ENCODE results near the gene LRRC3.
"Not testable (repeated sequence)": the region's sequence is repeated elsewhere in the genome, so short reads cannot be mapped to it uniquely, and the experiment has no call there.

The LRRC3 gene

GRCh38 chr21:44498280-44499210 lies 43.2 kb downstream of the LRRC3 start:
- DNase-seq, result no peak

DNA sequence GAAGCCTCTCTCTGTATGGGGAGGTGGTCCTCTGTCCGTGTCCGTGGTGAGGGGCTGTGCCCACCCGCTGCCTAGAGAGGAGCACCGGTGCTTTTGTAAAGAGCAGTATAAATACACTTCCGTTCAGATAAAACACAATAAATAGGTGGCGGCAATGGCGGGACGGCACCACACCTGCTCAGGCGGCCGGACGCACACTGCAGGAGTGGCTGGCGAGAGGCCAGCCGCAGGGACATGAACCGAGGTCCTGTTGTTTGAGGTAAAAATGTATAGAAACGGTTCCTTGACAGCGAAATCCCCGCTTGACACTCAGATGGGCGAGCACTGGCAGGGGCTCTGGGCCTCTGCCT lies 43.9 kb downstream of the LRRC3 start:
- no peak for DNase-seq

DNA sequence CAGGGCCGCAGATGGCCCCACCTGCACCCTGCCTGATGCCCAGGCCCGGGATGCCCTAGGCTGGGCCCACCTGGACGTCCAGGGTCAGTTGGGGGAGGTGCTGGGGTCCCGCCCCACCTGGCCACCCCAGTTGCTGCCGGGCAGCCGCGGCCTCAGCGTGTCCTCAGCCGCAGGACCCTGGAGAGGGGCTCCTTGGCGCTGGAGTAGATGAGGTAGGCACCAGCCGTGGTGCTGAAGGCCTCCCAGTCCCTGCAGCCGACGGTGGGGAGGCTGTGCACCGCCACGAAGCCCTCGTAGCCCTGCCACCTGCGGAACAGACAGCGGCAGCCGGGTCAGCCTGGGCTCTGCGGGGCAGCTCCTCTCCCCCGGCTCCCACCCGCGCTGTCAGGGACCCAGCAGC lies 44.3 kb downstream of the LRRC3 start:
- DNase-seq, result no peak

GRCh38 chr21:44500111-44500510 lies 44.8 kb downstream of the LRRC3 start:
- no peak for DNase-seq

DNA sequence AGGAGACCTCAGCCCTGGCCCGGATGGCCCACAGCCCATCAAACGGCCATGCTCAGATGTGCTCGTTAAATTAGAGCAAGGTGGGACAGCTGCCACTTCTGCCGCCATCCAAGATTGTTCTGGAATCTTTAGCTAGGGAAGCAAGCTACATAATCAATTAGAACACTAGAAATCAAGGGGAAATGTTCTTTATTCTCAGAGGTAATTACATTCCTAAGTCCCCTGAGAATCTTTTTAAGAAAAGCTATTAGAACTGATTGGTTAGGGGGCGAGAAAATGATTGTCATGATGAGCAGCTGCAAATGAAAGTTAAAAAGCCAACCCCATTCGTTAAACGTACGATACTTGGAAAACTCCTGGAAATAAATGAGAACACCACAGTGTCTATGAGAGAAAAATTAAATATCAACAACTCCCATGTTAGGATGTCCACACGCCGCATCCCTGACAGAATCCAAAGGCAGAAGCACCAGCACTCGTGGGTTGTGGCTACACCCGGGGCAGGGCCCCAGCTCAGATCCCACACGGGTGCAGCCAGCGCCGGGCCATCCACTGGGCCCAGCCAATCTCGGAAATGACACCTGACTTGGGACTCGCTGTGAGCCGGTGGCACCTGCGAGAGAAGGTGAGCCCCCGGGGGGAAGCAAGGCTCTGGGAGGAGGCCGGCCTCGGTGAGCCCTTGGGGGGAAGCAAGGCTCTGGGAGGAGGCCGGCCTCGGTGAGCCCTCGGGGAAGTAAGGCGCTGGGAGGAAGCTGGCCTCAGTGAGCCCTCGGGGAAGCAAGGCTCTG lies 47.1 kb downstream of the LRRC3 start:
- DNase-seq, result no peak

- DNase-seq, result not testable (repeated sequence)
These were observed 47.9 kb downstream of the LRRC3 start for GRCh38 chr21:44503006-44503889.

DNA sequence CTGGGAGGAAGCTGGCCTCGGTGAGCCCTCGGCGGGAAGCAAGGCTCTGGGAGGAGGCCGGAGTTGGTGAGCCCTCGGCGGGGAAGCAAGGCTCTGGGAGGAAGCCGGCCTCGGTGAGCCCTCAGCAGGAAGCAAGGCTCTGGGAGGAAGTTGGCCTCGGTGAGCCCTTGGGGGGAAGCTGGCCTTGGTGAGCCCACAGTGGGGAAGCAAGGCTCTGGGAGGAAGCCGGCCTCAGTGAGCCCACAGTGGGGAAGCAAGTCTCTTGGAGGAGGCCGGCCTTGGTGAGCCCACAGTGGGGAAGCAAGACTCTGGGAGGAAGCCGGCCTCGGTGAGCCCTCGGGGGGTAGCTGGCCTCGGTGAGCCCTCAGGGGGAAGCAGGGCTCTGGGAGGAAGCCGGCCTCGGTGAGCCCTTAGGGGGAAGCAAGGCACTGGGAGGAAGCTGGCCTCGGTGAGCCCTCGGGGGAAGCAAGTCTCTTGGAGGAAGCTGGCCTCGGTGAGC lies 48.6 kb downstream of the LRRC3 start:
- no peak for DNase-seq

DNA sequence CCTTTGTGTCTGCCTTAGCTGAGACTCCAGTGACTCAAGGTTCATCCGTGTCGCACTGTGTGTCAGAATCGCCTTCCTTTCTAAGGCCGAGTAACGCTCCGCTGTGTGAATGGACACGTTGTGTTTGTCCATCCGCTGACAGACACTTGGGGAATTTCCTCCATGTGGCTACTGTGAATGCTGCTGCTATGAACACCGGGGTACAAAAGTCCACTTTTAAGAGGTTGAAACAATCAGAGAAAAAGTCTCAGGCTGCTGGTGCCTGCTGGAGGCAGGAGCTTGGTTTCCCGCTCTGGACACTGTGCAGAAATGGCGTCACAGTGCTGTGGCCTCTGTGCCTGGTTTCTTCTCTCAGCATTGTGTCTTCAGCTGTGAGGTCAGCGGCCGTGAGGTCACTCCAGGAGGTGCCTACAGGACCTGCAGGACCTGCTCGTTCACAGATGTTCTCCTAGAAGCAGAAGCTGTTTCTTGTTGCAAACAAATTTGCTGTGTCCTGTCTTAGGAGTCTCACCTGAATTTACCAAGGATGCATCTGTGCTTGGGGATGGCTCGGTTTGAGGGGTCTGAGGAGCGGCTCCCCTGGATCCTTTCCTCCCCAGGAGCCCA lies 50.5 kb downstream of the LRRC3 start:
- DNase-seq, result no peak

DNA sequence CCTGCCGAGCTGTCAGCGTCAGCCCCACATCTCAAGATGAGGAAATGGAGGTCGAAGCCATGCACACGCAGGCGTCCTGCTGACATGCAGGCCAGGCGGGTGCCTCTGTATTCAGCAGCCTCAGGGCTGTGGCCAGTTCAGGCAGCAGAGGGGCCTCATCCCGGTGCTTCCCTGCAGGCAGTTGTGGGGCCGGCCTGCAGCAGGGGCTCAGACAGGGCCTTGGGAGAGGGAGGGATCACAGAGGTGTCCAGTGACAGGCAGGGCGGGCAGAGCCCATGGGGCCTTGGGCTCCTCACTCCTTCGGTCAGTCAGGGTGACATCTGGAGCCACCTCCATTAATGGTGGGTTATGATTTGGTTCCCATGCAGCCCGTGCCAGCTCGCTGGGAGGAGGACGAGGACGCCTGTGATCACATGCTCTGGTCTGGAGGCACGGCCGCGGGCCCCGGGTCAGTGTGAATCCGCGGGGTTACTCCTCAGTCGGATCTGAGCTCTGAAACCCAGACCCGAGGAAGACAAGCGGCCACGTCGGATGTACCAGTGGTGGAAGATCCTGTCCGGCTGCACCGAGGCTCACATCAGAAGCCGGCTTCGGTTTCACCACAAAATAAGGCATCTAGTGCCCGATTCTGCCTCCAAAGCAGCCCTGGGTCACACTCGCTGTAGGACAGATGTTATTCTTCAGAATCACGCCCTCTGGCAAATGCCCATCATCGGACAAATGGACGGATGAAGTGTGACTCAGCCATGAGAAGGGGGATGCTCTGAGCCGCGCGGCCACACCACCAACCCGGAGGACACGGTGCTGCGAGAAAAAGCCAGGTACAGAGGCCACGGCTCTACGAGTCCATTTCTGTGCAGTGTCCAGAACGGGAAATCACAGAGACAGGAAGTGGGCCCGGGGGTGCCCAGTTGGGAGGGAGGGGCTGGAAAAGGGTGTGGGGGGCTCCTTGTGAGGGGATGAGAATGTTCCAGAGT lies 51.3 kb downstream of the LRRC3 start:
- DNase-seq, result no peak

DNA sequence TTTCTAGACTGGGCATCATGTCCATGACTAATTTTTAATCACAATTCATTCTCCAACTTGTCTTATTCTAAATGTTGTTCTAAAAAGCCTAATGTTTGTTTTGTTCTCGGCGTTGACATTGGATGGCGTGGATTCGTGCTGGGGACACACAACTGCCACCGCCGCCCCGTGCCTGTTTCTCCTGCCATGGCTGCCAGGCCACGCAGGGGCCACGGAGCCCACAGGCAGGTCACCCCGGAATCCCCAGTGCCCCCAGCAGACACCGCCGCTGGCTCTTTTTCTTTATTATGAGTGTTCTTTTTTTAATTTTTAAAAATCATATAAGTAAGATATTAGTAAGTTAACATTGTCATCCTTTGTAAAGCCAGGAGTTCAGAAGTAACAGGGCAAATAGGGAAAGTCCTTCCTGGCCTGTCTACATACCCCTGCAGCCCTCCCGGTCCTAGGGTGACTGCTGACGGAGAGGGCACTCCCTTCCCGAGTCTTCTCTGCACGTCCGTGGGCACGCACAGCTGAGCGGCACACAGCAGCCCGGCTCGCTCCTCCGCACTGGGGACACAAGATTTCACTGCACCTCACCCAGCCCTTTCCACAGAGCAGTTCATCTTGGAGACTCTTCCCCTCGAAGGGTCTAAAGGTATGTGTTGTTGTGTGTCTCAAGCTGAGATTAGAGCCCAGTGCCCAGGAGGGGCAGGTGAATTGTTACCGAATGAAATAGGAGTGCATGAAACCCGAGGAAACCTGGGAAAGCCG lies 52.5 kb downstream of the LRRC3 start:
- DNase-seq, result no peak

GRCh38 chr21:44508426-44508710 lies 53.1 kb downstream of the LRRC3 start:
- no peak for DNase-seq

DNA sequence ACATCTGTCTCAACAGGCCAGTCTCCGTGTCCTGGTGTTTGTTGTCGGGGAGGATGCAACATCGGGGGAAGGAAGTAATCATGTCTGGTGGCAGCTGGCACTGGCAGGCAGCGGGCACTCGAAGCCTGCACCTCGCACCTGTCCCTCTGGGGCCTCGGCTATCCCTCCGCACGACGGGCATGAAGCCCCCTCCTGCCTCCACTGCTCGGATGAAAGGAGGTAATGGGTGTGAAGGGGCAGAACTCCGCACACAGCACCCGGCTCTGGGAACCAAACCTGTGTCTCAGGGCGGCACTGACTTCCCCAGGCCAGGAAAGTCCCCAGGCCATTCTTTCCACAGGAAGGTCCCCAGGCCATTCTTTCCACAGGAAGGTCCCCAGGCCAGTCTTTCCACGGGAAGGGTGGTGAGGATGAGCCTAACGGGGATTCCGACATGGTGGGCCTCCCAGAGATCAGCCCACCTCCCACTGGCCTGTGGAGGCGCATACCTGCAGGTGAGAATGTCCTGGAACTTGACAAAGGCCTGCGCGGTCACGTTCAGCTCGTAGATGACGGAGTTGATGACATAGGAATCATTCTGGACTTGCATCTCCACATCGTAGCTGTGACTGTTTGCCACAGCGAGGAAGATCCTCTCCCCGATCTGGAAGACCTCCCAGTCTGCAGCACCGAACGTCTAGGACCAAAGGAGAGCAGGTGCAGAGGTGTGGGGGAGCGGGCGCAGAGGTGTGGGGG lies 53.6 kb downstream of the LRRC3 start:
- DNase-seq, result no peak

DNA sequence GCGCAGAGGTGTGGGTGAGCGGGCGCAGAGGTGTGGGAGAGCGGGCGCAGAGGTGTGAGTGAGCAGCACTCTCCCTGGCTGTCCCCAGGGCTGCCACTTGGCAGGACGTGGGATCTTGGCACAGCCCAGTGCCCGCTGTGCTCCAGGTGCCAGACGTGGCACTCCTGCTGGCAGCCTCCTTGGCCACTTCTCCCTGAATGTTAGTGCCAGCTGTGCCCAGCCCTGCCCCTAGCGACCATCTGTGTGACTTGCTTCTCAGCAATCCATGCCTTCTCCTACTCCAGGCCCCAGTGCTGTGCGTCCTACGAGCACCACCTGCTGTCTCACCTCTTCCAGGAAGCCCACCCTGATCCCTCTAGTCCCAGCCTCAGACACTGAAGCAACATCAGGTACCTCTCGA lies 54.2 kb downstream of the LRRC3 start:
- no peak for DNase-seq

- no peak for DNase-seq
These were observed 54.8 kb downstream of the LRRC3 start for GRCh38 chr21:44510109-44510507.

DNA sequence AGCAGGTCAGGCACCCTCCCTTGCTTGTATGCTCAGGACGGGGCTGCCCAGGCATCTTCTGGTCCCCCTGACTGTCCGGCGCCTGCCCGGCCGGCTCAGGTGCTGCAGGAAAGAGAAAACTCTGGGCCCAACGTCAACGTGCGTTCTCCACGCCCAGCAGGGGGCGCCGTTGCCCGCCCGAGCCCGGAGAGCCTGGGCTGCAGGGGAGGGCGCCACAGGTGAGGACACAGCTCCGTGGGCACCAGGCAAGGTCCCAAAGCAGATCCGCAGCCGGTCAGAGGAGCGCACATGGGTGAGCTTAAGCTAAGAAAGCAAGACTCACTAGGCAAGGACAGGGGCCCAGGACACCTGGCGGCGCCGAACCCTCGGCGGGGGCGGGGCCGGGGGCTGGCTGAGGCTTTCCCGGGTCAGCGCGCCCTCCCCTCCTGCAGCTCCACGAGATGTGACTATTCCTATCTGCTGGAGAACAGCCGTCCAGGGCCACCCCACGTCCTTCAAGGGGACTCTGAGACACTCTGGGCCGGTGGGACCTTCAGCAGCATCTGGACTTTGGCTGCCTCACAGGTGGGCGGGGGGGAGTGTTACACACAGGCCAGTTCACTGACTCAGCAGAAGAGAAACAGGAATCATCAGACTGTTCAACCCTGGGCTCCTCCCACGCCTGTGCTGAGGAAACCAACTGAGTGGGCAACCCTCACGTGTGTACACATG lies 55.4 kb downstream of the LRRC3 start:
- peak; percentile 65 to 80 (median 77) for DNase-seq

- no peak for DNase-seq
These were observed 56.1 kb downstream of the LRRC3 start for GRCh38 chr21:44511219-44511937.
